ENCODE results near the gene P2RX3.

P2RX3 gene

GRCh38 chr11:57306161-57306876, 31.8 kb upstream of the P2RX3 start:
- no peak for TF ChIP-seq ZFX (IDR thresholded peaks at IDR 0.05)
- TF ChIP-seq, protein P1, sequence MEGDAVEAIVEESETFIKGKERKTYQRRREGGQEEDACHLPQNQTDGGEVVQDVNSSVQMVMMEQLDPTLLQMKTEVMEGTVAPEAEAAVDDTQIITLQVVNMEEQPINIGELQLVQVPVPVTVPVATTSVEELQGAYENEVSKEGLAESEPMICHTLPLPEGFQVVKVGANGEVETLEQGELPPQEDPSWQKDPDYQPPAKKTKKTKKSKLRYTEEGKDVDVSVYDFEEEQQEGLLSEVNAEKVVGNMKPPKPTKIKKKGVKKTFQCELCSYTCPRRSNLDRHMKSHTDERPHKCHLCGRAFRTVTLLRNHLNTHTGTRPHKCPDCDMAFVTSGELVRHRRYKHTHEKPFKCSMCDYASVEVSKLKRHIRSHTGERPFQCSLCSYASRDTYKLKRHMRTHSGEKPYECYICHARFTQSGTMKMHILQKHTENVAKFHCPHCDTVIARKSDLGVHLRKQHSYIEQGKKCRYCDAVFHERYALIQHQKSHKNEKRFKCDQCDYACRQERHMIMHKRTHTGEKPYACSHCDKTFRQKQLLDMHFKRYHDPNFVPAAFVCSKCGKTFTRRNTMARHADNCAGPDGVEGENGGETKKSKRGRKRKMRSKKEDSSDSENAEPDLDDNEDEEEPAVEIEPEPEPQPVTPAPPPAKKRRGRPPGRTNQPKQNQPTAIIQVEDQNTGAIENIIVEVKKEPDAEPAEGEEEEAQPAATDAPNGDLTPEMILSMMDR (conservative IDR thresholded peaks at IDR 0.05): no peak
- peak overlapping the region; percentile 4; the same call in 1 of the 2 replicates for H3K27ac ChIP-seq

DNA sequence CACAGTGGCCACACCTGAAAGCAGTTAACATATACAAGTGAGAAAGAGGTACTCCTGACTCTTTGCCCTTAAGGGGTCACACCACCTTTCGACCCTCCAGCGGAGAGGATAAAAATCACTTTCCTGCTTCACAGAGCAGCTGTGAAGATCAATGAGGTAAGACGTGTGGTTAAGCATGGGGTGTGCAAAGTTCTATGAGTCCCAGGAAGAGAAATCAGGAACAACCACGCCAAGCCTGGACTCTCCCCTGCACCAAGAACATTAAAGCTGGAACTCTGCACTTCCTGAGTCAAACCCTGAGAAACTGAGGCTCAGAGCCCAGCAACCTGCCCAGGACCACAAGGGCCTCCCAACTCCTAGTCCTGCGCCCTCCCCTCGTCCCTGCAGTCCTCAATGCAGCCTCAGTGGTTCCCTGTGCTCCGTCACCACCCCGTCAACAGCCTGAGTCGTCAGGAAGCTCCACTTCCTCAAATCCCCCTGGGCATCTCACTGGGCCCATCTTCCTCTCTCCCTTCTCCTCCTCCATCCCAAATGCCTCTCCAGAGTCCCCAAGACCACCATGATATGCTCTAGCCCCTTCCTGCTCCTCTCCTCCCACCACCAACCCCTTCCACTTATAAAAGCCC, 31.1 kb upstream of the P2RX3 start:
- no peak for TF ChIP-seq ZFX (IDR thresholded peaks at IDR 0.05)
- TF ChIP-seq, protein P1 (conservative IDR thresholded peaks at IDR 0.05): no peak
- H3K27ac ChIP-seq: peak overlapping the region; percentile 17; the same call in 1 of the 2 replicates

DNA sequence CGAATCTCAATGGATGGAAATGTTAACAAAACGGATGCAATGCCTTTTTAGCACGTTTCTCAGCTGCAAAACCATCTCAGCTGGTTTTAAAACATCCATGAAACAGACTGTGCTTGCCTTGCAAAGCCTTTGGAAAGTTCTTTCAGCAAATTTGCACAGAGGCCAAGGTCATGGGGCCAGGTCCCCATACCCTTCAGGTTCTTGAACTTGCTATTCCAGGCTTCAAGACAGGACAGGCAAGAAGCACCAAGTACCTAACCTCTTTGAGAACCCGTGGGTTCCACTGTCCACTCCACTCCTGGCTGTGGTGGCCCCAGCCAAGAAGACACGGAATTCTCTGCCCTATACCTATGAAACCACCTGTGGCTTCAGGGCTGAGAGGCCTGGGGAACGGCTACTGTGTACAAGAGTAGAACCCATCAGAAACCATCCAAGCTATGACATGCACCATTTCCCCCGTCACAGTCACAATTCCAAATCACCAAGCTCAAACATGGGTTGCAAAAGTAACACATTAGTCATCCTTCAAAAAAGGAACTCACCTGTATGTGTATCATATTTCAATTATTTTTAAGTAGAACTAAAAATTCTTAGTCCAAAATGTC, 30.4 kb upstream of the P2RX3 start:
- peak overlapping the region; percentile 17; the same call in 1 of the 2 replicates for H3K27ac ChIP-seq
- TF ChIP-seq, protein P1 (conservative IDR thresholded peaks at IDR 0.05): no peak

DNA sequence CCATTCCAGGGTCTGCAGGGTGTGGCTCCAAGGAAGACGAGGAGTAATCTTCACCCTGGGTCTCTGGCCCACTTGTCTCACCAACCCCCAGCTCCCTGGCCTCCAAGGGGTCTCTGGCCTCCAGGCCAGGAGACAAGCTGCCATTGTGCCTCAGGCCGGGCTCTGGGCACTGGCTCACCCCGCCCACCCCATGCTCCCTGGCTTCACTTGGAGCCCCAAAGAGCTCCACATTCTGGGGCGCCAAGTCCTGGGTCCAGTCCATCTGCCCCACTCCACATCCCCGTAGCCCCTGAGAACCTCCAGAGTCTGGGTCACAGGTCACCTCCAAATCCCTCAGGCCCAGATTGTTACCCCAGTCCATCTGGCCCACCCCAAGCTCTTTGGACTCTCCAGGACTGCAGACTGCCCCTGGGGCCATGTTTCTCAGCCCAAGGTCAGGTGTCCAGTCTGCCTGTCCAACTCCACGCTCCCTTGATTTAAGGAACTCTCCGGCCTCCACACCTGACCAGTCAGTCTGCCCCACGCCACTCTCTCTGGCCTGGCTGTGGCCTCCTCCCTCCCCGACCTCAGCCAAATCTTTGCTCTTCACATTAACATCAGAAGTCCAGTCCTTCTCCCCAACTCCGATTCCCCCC, 29.6 kb upstream of the P2RX3 start:
- H3K27ac ChIP-seq: no peak overlapping the region
- TF ChIP-seq, protein P1 (conservative IDR thresholded peaks at IDR 0.05): no peak
- TF ChIP-seq ZFX (IDR thresholded peaks at IDR 0.05): no peak

GRCh38 chr11:57309106-57310059, 28.8 kb upstream of the P2RX3 start:
- TF ChIP-seq, protein P1 (conservative IDR thresholded peaks at IDR 0.05): no peak
- no peak for TF ChIP-seq ZFX (IDR thresholded peaks at IDR 0.05)

DNA sequence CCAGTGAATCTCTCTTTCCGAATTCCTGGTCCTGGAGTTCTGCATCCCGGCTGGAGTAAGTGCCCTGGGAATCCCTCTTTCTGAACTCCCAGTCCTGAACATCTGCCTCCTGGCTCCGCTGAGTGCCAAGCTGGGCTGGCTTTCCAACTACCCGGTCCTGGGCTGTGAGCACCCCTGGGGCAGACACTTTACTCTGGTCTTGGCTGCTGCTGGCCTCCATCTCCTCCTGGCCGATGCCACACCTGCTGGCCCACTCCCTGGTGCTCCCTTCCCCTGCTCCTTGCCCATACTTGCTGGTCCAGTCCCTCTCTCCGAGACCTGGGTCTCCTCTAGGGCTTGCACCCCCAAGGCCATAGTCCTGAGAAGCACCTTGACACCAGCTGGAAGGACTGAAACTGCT, 28.1 kb upstream of the P2RX3 start:
- TF ChIP-seq ZFX (IDR thresholded peaks at IDR 0.05): no peak
- TF ChIP-seq, protein P1 (conservative IDR thresholded peaks at IDR 0.05): no peak
- peak overlapping the region; percentile 83 for H3K27ac ChIP-seq

More at GRCh38 chr11:57309106-57310059, 28.8 kb upstream of the P2RX3 start:
- peak overlapping the region; percentile 83; the same call in 1 of the 2 replicates for H3K27ac ChIP-seq

Data from C4-2B (cell line).